HepG2 (cell line): ENCODE measurements around the gene GABBR2. TPM values are rescaled to one million over a fixed set of nuclear protein-coding genes. Genes with fewer than 3 reads are reported as not detected.

Experiments
- ATAC-seq: fragments of 200-7000 bp; cut with Tn5 transposase; 3 replicates; pipeline ENCODE4 v1.9.1; 2020; ENCODE audit warnings: mild to moderate bottlenecking, moderate library complexity
- BruUV-seq: library from RNA; stranded (reverse); fragments of 400-500 nt; replicated peaks from 2 replicates; lab custom pipeline; 2021; lab: Mats Ljungman, UMichigan
- CTCF ChIA-PET: fragments of 300-600 bp; formaldehyde crosslinking; extraction: SDS; loops from one replicate; lab custom pipeline; 2021; ENCODE audit warnings: low total read pairs, inconsistent platforms, low intra/inter-chr PET ratio; lab: Yijun Ruan, JAX
- POLR2A ChIA-PET: fragments of 350-600 bp; sonication (Branson Sonifier 250); formaldehyde crosslinking; loops from one replicate; lab custom pipeline; 2020; ENCODE audit warnings: antibody characterized with exemption, inconsistent platforms; lab: Yijun Ruan, JAX
- DNase-seq: peaks from one replicate; pipeline ENCODE4 v3.0.0-alpha.2; 2015; ENCODE audit warnings: low spot score
- FAIRE-seq: peaks from 3 replicates; lab custom pipeline; 2011; peaks lifted over from hg19 to GRCh38; lab: Jason Lieb, UNC
- H2AFZ ChIP-seq: one replicate; pipeline ENCODE4 v1.6.1; 2011; ENCODE audit warnings: low read length, inconsistent platforms
- H3K27ac ChIP-seq: fragments of 300-600 bp; 3 replicates; pipeline ENCODE4 v1.8.0; 2011; ENCODE audit warnings: mixed run types, mild to moderate bottlenecking, mixed read lengths, low read length, inconsistent platforms; ENCODE audit not compliant: insufficient read depth; ENCODE audit errors: extremely low read length
- H3K27me3 ChIP-seq, 2 experiments: fragments of 200-600 bp in 1 of 2; 2 replicates in 1 of 2; 3 replicates in 1 of 2; pipeline versions ENCODE4 v1.6.0 to v1.8.0; 2011; ENCODE audit warnings: low read length in 2 of 2, mild to moderate bottlenecking in 2 of 2, moderate library complexity in 2 of 2, inconsistent platforms in 1 of 2; ENCODE audit not compliant: insufficient read depth in 2 of 2, control insufficient read depth in 1 of 2
- H3K36me3 ChIP-seq, 2 experiments: fragments of 200-600 bp in 1 of 2; replicated peaks in 1 of 2; 2 replicates in 1 of 2; 3 replicates in 1 of 2; pipeline versions ENCODE4 v1.5.1 to v1.8.0; 2011; ENCODE audit warnings: low read length in 2 of 2, inconsistent platforms in 1 of 2; ENCODE audit not compliant: insufficient read depth in 2 of 2, control insufficient read depth in 1 of 2
- H3K4me1 ChIP-seq: 2 replicates; pipeline ENCODE4 v1.5.1; 2012; ENCODE audit warnings: low read length, inconsistent platforms; ENCODE audit not compliant: insufficient read depth
- H3K4me2 ChIP-seq: 2 replicates; pipeline ENCODE4 v1.6.0; 2011; ENCODE audit warnings: low read depth, low read length, inconsistent platforms
- H3K4me3 ChIP-seq, 3 experiments: fragments of 200-600 bp in 1 of 3; sonication (generic), shearing (Covaris generic) in 1 of 3; replicated peaks in 1 of 3; 2 replicates each; pipeline ENCODE4 v1.5.1; 2011 to 2016; ENCODE audit warnings: low read length in 3 of 3, inconsistent platforms in 2 of 3, low read depth in 2 of 3, mild to moderate bottlenecking in 2 of 3, control low read depth in 1 of 3, mixed read lengths in 1 of 3; ENCODE audit not compliant: insufficient read depth in 1 of 3
- H3K79me2 ChIP-seq: one replicate; pipeline ENCODE4 v1.6.1; 2011; ENCODE audit warnings: low read length, inconsistent platforms; ENCODE audit not compliant: insufficient read depth
- H3K9ac ChIP-seq: 2 replicates; pipeline ENCODE4 v1.6.0; 2011; ENCODE audit warnings: mild to moderate bottlenecking, low read depth, low read length, inconsistent platforms; ENCODE audit not compliant: insufficient read depth
- H3K9me3 ChIP-seq: 2 replicates; pipeline ENCODE4 v1.5.1; 2012; ENCODE audit warnings: mild to moderate bottlenecking, low read length
- H4K20me1 ChIP-seq: 2 replicates; pipeline ENCODE4 v1.6.0; 2011; ENCODE audit warnings: inconsistent platforms, mild to moderate bottlenecking, low read length, moderate library complexity; ENCODE audit not compliant: insufficient read depth
- JUN ChIP-seq: sonication (generic); formaldehyde crosslinking; IDR thresholded peaks from 2 replicates; pipeline ENCODE4 v1.4.0; 2020; ENCODE audit warnings: mild to moderate bottlenecking, missing genetic modification reagents
- NBN ChIP-seq: fragments of 450-650 bp; conservative IDR thresholded peaks from 2 replicates; pipeline ENCODE4 v1.6.1; 2017
- NFE2 ChIP-seq: sonication (generic); formaldehyde crosslinking; IDR thresholded peaks from 2 replicates; pipeline ENCODE4 v1.4.0; 2020; ENCODE audit warnings: missing genetic modification reagents
- NR2F2 ChIP-seq: IDR thresholded peaks from 2 replicates; pipeline ENCODE4 v1.6.1; 2012; ENCODE audit warnings: low read depth, inconsistent platforms, borderline replicate concordance
- STAT6 ChIP-seq: sonication (generic); formaldehyde crosslinking; IDR thresholded peaks from 2 replicates; pipeline ENCODE4 v1.4.0; 2020; ENCODE audit warnings: missing genetic modification reagents, mild to moderate bottlenecking, borderline replicate concordance
- ZNF543 ChIP-seq: sonication (generic); formaldehyde crosslinking; IDR thresholded peaks from 2 replicates; pipeline ENCODE4 v1.4.0; 2020; ENCODE audit warnings: mild to moderate bottlenecking, missing genetic modification reagents
- WGBS: methylation state at CpG from one replicate; pipeline ENCODE4 v1.1.6; 2017; ENCODE audit warnings: low lambda C conversion rate; 5-methylcytosine and 5-hydroxymethylcytosine counted together
- in situ Hi-C: cut with HindIII; loops from 2 replicates; pipeline ENCODE4 v1.10.0; 2017; ENCODE audit warnings: low pct_unique_long_range_greater_than_20kb; ENCODE audit not compliant: extremely low pct_ligation_motif_present
- intact Hi-C: fragments of 100-400 bp; cut with micrococcal nuclease; formaldehyde crosslinking; loops from one replicate; pipeline ENCODE4 v1.10.0; 2022; ENCODE audit not compliant: unreplicated experiment
- polyA plus RNA-seq, 8 experiments: library from polyadenylated mRNA; depleted of rRNA in 3 of 8; stranded (reverse) in 7 of 8; unstranded in 1 of 8; fragments of >200 nt; fragmentation: Illumina TruSeq in 4 of 8; extraction: Trizol in 4 of 8; gene quantifications; 2 replicates each; pipeline versions ENCODE4 v1.2.1 to v1.2.3, GENCODE V29; 2011 to 2016; ENCODE audit warnings: low read depth in 4 of 8, missing spikeins in 1 of 8, mixed read lengths in 1 of 8; ENCODE audit not compliant: insufficient read depth in 1 of 8
- total RNA-seq, 5 experiments: library from RNA; depleted of rRNA; stranded (reverse); fragments of >200 nt; fragmentation: Illumina TruSeq; extraction: Trizol; gene quantifications; 2 replicates each; pipeline ENCODE4 v1.2.3, GENCODE V29; 2016; ENCODE audit warnings: low read depth in 1 of 5
- TF ChIP-seq, protein P1 (sequence below): sonication (generic); formaldehyde crosslinking; IDR thresholded peaks from 2 replicates; pipeline ENCODE4 v1.4.0; 2020; ENCODE audit warnings: missing genetic modification reagents

The GABBR2 gene
- total and polyA plus RNA-seq, 2 of the 13 experiments (the other 11 are each of a cell fraction or from before 2014, with no cell fraction given): 0.02 TPM; not detected in 1

DNA sequence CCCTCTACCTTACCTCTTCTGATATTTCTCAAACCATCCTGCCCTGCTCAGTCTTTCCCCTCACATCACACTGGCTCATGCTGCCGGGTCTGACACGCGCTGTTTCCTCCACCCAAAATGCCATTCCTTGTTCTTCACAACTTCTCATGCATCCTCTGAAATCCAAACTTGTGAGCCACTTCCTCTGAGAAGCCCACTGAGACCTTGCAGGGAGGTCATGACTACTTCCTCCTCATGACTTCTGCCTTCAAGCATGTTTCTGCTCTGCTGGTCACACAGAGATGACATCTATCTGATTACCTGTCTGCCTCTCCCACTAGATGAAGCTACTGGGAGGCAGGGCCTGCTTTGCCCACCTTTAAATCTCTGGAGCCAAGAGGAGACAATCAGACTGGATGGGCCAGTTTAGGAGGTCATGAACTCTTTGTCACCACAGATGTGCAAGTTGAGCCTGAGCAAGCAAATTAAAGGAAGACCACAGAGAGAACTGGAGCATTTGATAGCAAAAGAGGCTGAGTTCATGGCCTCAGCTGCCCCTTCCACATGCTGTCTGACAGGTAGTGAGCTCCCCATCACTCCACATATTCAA is 333.5 kb downstream of the GABBR2 start:
- TF ChIP-seq NBN: no peak
- TF ChIP-seq STAT6 (CRISPR knock-in tag): no peak
- no peak for TF ChIP-seq NR2F2
- TF ChIP-seq, protein P1, sequence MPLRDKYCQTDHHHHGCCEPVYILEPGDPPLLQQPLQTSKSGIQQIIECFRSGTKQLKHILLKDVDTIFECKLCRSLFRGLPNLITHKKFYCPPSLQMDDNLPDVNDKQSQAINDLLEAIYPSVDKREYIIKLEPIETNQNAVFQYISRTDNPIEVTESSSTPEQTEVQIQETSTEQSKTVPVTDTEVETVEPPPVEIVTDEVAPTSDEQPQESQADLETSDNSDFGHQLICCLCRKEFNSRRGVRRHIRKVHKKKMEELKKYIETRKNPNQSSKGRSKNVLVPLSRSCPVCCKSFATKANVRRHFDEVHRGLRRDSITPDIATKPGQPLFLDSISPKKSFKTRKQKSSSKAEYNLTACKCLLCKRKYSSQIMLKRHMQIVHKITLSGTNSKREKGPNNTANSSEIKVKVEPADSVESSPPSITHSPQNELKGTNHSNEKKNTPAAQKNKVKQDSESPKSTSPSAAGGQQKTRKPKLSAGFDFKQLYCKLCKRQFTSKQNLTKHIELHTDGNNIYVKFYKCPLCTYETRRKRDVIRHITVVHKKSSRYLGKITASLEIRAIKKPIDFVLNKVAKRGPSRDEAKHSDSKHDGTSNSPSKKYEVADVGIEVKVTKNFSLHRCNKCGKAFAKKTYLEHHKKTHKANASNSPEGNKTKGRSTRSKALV: no peak
- no peak for TF ChIP-seq ZNF543
- no peak for TF ChIP-seq JUN
- TF ChIP-seq NFE2 (CRISPR knock-in tag): no peak
- ATAC-seq (no peak), FAIRE-seq (no peak), DNase-seq (no peak)
- no peak overlapping the region for H2AFZ ChIP-seq
- H3K27me3 ChIP-seq: no peaks in the 10 kb centered on the region
- H4K20me1 ChIP-seq: no peaks in the 10 kb centered on the region
- in situ Hi-C loops: no loop called here
- no peak overlapping the region for H3K4me2 ChIP-seq
- intact Hi-C loops: no loop called here
- no peaks in the 10 kb centered on the region for H3K36me3 ChIP-seq
- H3K9ac ChIP-seq: no peak overlapping the region
- H3K4me3 ChIP-seq: no peak overlapping the region
- no peak overlapping the region for H3K27ac ChIP-seq
- POLR2A ChIA-PET: no interaction called here
- no peaks in the 10 kb centered on the region for H3K9me3 ChIP-seq
- CTCF ChIA-PET: no interaction called here
- peaks cover 11% of the 10 kb centered on the region for H3K4me1 ChIP-seq
- BruUV-seq: no TSS peak
- H3K79me2 ChIP-seq: no peaks in the 10 kb centered on the region
- WGBS: 87% methylated on average over 3 of the region's 3 CpGs
